Stimulated activated CD8-positive, alpha-beta memory T cell treated with anti-CD3 and anti-CD28 coated beads, Interleukin-7, amount 100 ng/mL, for 48 hours (primary cell): Measurements from ENCODE around the gene ASNS.
"Not testable (repeated sequence)": the region's sequence is repeated elsewhere in the genome, so short reads cannot be mapped to it uniquely, and the experiment has no call there.

Source experiments
- DNase-seq, 2 donors: peaks; one replicate each; pipeline ENCODE4 v3.0.0-alpha.2; 2020; ENCODE audit warnings: low read depth in 1 of 2; ENCODE audit errors: extremely low read depth in 1 of 2

Gene ASNS

GRCh38 chr7:97872025-97872669 lies at the start of gene ASNS:
Gene ASNS (minus strand): TSS chr7:97872408. CDS start chr7:97869156, 3,252 bp downstream.
- DNase-seq, result peak; percentile 81 to 90

DNA sequence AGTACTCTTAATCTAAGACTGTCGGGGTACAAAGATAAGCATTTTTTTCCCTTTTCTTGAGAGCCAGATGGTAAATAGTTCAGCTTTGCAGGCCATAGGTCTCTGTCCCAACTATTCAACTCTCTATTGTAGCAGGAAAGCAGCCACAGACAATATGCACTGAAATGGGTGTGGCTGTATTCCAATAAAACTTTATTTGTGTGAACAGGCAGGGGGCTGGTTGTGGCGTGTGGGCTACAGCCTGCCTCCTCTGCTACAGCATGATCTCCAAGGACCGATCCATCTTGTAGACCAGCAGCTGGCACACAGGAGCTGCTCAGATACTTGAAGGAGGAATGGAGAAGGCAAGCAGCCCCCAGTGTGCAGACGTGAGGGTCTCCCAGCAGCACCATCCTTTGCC lies 49.0 kb upstream of the ASNS start:
- DNase-seq, result not testable (repeated sequence)

DNA sequence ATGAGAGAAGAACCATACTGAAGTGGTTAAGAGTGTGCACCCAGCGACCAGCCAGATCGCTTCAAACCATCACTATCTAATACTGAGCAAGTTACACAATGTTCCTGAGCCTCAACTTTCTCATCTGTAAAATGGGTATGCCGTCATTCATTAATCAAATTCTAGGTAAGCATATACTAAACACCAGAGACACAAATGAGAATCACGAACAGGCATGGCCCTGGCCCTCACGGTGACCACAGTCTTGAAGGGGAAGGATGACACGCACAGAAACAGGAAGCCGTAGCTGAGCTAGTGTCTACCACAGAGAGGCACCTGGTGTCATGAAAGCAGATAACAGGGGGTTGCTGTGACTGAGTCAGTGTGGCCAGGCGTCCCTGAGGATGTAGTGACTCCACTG lies 43.1 kb upstream of the ASNS start:
- peak in 1 of 2 donors; percentile 6 for DNase-seq

GRCh38 chr7:97912294-97912693 lies 40.1 kb upstream of the ASNS start:
- DNase-seq, result not testable (repeated sequence)

GRCh38 chr7:97896893-97897292 lies 24.7 kb upstream of the ASNS start:
- DNase-seq, result not testable (repeated sequence)

GRCh38 chr7:97891721-97892120 lies 19.5 kb upstream of the ASNS start:
- not testable (repeated sequence) for DNase-seq

GRCh38 chr7:97879527-97879926 lies 7.3 kb upstream of the ASNS start:
- DNase-seq, result not testable (repeated sequence)

DNA sequence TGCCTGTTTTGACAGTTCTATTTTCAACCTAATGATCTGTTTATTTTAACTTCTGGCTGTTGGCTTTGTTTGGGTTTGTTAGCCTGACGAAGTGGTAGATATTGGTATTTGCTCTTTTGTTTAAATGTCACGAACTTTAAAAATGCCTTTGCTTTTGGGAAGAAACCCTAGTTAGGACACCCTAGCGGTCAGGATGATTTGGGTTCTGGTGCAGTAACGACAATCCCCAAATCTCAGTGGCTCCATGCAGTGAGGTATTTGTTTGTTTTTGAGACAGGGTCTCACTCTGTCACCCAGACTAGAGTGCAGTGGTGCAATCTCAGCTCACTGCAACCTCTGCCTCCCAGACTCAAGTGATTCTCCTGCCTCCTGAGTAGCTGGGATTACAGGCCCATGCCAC lies 2.7 kb upstream of the ASNS start:
- not testable (repeated sequence) for DNase-seq

GRCh38 chr7:97873606-97874005 lies 1.4 kb upstream of the ASNS start:
- DNase-seq, result no peak

GRCh38 chr7:97871659-97872024 lies 566 bp downstream of the ASNS start:
- peak in 1 of 2 donors; percentile 10 for DNase-seq

DNA sequence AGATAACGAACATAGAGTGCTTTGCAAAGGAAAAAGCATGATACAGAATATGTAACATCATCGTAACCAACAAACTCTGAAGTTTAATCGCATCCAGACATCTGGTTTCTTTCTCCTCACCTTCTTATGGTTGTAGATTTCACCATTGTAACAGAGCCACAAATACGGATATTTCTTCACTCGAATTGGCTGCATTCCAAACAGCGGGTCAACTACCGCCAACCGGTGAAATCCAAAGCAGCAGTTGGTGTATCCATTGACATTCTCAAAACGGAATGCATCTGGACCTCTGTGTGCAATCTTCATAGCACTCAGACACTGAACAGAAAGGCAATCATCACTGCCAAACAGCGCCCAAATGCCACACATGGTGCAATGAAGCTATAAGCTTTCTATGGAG lies 3.4 kb downstream of the ASNS start:
- no peak for DNase-seq

DNA sequence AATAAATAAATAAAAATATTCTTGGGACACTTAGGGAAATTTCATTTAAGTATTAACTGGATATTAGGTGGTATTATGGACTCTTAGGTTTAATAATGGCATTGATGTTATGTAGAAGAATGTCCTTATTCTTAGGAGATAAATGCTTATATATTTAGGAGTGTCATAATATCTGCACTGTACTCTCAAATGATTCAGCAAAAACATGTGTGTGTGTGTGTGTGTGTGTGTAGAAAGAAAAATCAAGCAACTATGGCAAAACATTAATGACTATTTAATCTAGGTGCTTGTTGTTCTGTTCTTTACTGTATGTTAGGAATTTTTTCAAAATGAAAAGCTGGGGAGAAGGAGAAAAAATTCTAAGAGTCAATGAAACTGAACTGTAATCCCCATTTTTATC lies 3.9 kb downstream of the ASNS start:
- no peak for DNase-seq

GRCh38 chr7:97865104-97865503 lies 7.1 kb downstream of the ASNS start:
- DNase-seq, result no peak

DNA sequence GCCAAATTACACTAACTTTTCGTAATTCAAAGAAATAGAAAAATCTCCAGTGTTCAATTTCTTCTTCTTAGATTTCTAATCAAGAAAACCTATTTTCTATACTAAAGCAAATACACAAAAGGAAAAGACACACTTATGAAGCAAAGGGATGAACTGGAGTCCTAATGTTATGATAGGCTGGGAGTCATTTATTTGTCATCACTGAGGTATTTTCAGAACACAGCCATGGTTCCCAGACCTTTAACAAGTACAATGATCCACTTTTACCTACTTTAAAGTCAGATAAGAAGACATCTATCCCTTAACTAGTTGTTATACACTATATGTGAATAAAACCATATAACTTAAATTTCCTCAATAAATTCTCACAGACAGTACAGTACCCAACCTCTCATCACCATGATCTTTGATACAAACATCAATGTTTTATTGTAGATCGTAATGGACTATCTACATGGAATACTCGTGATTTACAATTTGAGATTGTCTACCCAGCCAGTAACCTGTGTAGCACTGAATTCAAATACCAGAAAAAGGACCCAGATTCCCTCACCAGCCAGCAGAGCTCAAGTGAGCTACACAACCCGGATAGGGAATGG lies 12.5 kb downstream of the ASNS start:
- DNase-seq, result no peak

- no peak for DNase-seq
Measured at GRCh38 chr7:97858221-97858620, 14.0 kb downstream of the ASNS start.

- DNase-seq, result no peak
Measured at GRCh38 chr7:97857544-97857943, 14.7 kb downstream of the ASNS start.

DNA sequence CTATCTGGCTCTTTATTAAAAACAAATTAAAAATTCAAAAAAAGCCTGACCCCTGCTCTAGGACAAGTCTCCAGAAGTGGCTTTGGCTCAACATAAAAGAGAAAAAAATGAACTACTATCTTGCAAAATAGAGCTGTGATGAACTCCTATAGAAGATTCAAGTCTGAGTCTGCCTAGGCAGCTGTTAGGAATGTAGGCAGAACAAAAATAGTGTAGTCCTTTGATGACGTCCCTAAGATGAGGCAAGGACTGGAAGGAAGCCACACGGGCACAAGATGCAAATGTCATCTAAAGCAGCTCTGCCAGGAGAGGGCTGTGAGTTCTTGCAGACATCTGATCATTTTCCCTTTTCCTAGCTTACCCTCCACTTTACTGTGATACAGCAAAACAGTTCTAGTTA lies 20.5 kb downstream of the ASNS start:
- DNase-seq, result no peak

DNA sequence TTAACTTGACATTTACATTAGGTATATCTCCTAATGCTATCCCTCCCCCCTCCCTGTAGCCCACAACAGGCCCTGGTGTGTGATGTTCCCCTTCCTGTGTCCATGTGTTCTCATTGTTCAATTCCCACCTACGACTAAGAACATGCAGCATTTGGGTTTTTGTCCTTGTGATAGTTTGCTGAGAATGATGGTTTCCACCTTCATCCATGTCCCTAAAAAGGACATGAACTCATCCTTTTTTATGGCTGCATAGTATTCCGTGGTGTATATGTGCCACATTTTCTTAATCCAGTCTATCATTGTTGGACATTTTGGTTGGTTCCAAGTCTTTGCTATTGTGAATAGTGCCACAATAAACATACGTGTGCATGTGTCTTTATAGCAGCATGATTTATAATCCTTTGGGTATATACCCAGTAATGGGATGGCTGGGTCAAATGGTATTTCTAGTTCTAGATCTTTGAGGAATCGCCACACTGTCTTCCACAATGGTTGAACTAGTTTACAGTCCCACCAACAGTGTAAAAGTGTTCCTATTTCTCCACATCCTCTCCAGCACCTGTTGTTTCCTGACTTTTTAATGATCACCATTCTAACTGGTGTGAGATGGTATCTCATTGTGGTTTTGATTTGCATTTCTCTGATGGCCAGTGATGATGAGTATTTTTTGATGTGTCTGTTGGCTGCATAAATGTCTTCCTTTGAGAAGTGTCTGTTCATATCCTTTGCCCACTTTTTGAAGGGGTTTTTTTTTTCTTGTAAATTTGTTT lies 21.8 kb downstream of the ASNS start:
- DNase-seq, result not testable (repeated sequence)

- no peak for DNase-seq
Measured at GRCh38 chr7:97847791-97848190, 24.4 kb downstream of the ASNS start.

DNA sequence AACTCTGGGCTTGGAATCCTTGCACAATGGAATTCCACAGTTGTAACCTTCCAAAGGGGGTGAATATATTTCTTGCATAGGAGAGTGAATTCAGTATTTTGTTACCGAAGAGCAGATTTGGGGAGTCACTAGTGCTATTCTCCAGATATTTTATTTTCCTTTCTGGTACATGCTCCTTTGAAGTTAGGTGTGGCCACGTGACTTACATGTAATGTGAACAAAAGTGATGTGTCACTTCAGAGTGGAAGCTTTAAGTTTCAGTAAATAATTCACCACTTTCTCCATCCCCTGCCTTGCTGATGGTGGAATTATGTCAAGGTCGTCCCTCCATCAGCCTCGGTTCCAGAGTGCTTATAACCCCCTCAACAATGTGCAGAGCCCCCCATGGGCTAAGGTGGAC lies 25.3 kb downstream of the ASNS start:
- DNase-seq, result no peak

GRCh38 chr7:97845622-97846203 lies 26.5 kb downstream of the ASNS start:
- DNase-seq, result no peak

DNA sequence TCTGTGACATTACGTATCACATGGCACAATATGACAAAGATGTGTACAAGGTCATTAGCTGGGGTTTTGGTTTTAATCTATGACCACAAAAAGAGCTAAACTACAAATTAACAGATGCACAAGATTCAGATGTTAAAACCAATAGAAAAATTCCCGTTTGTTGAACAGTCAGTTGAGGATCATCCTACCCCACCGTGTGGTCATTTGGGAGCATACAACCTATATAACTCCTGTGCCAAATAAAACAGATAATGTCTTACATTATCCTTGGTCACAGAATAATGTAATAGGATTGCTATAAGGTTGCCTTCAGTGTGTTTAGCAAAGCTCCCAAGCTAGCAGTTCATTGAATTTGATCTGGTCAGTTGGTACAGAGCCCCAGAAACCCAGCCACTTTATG lies 28.2 kb downstream of the ASNS start:
- no peak for DNase-seq
